ENCODE measurements around the gene CACNA2D3.
"Not testable (repeated sequence)": the region's sequence is repeated elsewhere in the genome, so short reads cannot be mapped to it uniquely, and the experiment has no call there.

CACNA2D3 gene

GRCh38 chr3:54600441-54601204 is 478.3 kb downstream of the CACNA2D3 start:
- no peak for DNase-seq

- DNase-seq: no peak
Measured at GRCh38 chr3:54604495-54604894, 482.1 kb downstream of the CACNA2D3 start.

- no peak for DNase-seq
Measured at GRCh38 chr3:54608041-54608440, 485.7 kb downstream of the CACNA2D3 start.

GRCh38 chr3:54619053-54619452 is 496.7 kb downstream of the CACNA2D3 start:
- DNase-seq: no peak

GRCh38 chr3:54619531-54619930 is 497.2 kb downstream of the CACNA2D3 start:
- no peak for DNase-seq

GRCh38 chr3:54621184-54621583 is 498.8 kb downstream of the CACNA2D3 start:
- DNase-seq: no peak

- DNase-seq: no peak
Measured at GRCh38 chr3:54622678-54623077, 500.3 kb downstream of the CACNA2D3 start.

- DNase-seq: no peak
Measured at GRCh38 chr3:54625805-54626787, 503.7 kb downstream of the CACNA2D3 start.

- no peak for DNase-seq
Measured at GRCh38 chr3:54628888-54629441, 506.6 kb downstream of the CACNA2D3 start.

GRCh38 chr3:54630101-54630623 is 507.8 kb downstream of the CACNA2D3 start:
- no peak for DNase-seq

- not testable (repeated sequence) for DNase-seq
Measured at GRCh38 chr3:54631001-54631400, 508.6 kb downstream of the CACNA2D3 start.

- DNase-seq: no peak
Measured at GRCh38 chr3:54631516-54632325, 509.4 kb downstream of the CACNA2D3 start.

- no peak for DNase-seq
Measured at GRCh38 chr3:54632326-54632665, 509.9 kb downstream of the CACNA2D3 start.

- DNase-seq: no peak
Measured at GRCh38 chr3:54632834-54633233, 510.5 kb downstream of the CACNA2D3 start.

- no peak for DNase-seq
Measured at GRCh38 chr3:54633444-54634121, 511.2 kb downstream of the CACNA2D3 start.

GRCh38 chr3:54634122-54634469 is 511.7 kb downstream of the CACNA2D3 start:
- DNase-seq: no peak

GRCh38 chr3:54639790-54640372 is 517.5 kb downstream of the CACNA2D3 start:
- not testable (repeated sequence) for DNase-seq

GRCh38 chr3:54641226-54642014 is 519.1 kb downstream of the CACNA2D3 start:
- no peak for DNase-seq

- no peak for DNase-seq
Measured at GRCh38 chr3:54642147-54642546, 519.8 kb downstream of the CACNA2D3 start.

GRCh38 chr3:54647721-54648120 is 525.4 kb downstream of the CACNA2D3 start:
- DNase-seq: no peak

- DNase-seq: no peak
Measured at GRCh38 chr3:54649551-54649950, 527.2 kb downstream of the CACNA2D3 start.

Data from GF-D8 (cell line).